Glomerular visceral epithelial cell (primary cell): ENCODE data around the gene RETREG1.
"Not testable (repeated sequence)": the region's sequence is repeated elsewhere in the genome, so short reads cannot be mapped to it uniquely, and the experiment has no call there.

Source experiments
- DNase-seq: peaks from one replicate; pipeline ENCODE4 v3.0.0-alpha.2; 2016; ENCODE audit errors: extremely low spot score

Gene RETREG1

DNA sequence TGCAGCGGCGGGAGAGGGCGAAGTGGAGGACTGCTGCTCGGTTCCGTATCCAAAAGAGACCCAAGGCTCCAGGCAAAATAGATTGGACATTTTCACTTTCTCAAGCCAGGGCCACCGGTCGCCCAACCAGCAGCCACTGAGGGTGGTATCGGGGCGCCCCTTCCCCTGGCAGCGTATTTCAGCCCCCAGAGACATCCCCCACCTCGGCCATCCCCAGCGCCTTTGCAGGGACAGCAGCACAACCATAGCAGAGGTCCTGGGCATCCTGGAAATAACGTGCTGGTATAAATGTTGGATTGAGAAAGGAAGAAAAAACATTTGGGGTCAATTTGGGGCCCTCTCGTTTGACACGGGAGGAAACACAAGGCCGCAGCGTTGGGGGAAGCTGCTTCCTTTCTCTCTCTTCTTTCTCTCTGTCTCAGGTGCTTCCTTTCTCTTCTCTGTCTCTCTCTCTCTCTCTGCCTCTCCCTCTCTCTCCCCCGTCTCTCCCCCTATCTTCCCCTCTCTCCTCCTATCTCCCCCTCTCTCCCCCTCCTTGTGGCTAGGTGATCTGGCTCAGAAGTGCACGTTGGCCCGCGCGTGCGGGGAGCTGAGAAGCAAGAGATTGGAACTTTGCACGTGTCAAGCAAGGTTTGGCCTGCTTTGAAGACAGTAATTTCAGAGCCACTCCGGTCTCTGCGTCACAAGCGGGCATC lies 624 bp upstream of the RETREG1 start:
- DNase-seq: no peak

DNA sequence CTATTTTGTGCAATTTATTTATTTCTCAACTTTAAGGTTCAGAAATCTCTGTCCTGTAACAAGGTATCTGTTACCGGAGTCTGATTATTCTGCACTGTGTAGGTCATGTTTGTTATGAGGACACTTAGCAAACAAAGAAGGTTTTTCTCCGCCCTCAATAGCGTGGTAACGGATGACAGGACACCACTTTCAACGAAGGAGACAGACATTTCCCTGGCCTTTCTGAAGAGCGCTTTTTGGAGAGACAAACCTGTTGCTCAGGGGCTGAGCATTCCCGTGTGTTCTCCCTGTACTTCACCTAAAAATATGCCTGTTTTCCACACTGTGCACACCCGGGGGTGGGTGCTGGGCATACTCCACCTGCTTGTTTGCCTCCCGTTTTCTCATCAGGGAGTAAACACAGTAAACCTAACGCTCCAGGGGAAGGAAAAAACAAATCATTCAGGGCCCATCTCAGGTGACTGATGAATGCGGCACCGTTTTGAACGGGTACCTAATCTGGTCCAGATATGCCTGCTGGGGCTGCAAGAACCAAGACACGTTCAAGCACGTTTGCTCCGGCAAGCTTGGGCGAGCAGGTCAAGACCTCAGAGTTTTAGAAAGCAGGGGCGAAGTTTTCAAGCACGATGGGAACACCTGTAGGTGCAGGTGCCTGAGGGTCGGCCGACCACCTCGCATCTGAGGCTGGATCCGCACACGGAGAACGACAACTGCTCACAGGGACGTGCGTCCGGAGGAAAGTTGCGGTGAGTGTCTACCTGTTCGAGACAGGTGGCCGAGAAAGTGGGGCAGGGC lies 859 bp downstream of the RETREG1 start:
- DNase-seq: no peak

DNA sequence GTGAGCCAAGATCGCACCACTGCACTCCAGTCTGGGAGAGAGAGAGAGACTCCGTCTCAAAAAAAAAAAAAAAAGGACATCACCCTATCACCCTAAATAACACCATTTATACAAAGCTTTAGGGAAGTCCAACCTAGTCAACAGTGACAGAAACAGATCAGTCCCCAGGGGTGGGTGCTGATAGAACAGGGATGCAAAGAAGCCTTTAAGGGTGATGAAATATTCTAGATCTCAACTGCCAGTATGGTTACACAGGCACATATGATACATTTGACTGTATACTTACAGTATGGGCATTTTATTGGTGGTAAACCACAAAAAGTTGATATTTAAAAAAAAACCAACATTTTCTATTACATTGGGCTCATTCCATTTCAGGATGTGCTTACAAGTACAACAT lies 4.8 kb downstream of the RETREG1 start:
- no peak for DNase-seq

DNA sequence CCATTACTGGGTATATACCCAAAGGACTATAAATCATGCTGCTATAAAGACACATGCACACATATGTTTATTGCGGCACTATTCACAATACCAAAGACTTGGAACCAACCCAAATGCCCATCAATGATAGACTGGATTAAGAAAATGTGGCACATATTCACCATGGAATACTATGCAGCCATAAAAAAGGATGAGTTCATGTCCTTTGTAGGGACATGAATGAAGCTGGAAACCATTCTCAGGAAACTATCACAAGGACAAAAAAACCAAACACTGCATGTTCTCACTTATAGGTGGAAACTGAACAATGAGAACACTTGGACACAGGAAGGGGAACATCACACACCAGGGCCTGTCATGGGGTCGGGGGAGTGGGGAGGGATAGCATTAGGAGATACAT lies 5.9 kb downstream of the RETREG1 start:
- DNase-seq: not testable (repeated sequence)

DNA sequence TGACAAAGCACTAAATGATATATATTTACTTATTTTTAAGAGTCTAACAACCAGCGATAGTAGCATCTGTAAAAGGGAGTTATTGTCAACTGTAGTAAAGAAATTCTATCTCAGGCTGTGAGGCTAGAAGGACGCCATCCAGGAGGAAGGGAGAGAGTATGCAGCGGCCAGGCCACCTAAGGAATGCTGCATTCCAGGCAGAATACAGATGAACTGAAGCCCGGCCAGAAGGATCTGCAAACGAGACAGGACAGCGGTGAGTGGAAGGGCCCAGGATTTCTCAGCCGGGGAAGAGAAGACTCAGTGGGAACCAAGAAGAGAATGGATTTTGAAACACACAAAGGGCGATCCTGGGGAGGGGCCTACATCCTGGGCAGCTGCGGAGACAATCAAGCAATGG lies 7.4 kb downstream of the RETREG1 start:
- no peak for DNase-seq

DNA sequence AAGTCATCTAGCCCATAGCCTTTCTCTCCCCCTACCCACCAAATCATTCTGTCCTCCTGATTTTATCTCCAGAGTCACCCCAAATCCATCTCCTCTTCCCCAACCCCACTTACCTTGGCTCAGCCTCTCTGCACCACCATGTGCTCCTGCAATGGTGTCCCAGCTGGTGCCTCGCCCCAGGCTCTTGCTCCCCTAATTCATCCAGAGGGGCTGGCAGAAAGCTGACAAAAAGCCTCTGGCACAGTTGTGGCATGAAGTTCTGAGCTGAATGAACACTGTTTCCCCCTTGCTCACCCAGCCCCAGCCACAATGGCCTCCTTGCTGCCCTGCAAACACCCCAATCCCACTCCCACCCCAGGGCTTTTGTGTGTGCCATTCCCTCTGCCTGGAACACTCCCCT lies 10.2 kb downstream of the RETREG1 start:
- no peak for DNase-seq

DNA sequence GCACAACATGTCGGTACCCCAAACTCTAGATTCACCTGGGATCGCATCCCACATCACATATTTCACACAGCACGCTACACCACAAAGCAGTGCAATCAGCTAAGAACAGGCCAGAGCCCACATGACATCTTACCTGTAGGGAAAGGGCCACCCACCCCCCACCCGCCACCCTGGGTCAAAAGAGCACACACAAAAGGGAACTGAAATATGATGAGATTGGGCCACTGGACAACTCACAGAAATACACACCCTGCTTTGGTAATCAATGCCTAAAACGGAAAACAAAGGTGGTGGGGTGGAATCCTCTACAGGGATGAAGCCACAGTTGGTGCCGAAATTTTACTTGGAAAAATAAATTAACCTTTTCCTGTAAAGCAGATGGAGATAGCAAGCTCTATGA lies 13.1 kb downstream of the RETREG1 start:
- no peak for DNase-seq

DNA sequence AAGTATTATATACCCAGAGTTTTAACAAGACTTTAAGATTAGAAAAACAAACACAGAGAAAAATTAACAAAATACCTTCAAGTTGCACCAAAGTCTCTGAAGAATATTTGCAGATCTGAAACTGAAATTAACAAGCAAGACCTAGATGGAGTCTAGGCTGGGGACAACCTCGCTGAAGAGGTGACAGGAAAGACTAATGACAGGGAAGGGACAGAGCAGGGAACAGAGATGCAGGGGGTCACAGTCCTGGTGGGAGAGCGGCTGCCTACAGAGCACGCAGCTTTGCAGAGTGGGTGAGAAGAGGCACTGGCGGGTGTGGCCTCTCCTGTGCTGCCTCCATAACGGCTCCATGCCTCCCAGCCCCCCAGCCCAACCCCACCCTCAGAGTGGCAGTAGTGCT lies 13.5 kb downstream of the RETREG1 start:
- no peak for DNase-seq

DNA sequence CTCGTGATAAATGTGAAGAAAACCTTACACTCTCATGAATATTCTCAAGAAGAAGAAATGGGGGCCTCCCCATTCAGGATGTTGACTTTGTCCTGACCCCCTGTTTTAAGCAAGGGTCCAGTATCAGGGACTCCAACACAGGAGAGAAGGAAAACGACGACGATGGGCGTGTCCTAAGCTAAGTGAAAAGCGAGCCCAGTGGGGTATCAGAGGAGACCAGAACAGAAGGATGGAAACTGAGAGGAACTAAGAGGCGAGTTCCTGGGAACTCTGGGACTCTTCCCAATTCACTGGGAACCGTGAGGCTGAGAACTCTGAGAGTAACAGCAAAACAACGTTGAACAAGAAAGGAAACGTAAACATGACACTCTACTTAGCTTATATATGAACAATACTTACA lies 14.6 kb downstream of the RETREG1 start:
- DNase-seq: no peak

DNA sequence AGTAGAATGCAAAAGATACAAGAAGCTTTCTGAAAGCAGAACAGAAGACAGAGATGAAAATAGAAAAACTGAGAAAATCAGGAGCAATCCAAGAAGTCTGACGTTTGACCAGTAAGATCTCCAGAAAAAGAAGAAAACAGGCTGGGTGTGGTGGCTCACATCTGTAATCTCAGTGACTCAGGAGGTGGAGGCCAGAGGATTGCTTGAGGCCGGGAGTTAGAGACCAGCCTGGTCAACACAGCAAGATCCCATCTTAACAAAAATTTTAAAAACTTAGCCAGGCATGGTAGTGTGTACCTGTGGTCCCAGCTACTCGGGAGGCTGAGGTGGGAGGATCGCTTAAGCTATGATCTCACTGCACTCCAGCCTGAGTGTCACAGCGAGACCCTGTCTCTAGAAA lies 15.9 kb downstream of the RETREG1 start:
- DNase-seq: no peak

DNA sequence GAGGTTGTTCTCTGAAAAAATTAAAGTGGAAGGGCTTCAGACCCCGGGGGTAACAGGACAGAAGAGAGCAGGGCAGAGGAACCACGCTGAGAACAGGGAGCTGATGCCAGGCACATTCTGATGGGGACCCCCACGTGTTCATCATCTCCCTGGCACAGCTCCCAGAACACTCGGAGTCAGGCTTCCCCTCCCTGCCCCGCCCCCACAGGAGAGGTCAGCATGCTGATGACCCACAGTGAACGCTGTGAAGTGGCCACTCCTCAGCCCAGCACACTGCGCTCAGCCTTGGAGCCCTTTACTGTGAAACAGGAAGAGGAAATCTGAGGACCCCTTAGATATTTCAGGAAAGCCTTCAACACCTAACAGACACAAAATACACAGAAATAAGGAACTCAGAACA lies 16.4 kb downstream of the RETREG1 start:
- DNase-seq: peak; percentile 21

DNA sequence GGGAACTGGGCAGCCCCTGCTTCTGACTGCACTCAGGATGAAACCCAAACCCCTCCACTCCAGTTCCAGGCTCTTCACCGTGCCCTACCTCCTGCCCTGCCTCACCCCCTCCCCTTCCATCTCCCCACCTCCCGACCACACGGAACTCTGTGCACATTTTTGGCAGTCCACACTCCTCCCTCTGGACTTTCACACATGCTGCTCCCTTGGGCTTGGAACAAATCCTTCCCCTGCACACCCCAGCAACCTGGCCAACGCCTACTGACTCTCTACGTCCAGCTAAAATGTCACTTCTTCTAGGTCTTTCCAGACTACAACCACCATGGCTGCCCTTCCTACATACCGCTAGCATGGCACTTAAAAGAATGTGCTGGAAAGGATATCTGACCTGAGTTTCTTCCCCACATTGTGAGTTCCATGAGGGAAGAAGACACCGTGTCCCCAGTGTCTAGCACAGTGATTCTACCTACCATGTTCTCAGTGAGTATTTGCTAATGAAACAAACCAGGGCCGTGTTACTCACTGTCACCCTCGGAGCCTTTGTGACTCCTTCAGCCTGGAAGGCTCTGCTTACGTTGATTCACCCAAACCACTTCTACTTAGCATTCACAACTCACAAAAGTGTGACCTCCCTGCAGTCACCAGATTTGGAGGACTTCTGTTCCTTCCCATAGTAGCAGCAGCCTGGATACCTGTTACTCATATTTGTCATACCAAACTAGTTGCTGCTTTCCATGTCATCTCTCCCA lies 18.7 kb downstream of the RETREG1 start:
- no peak for DNase-seq

DNA sequence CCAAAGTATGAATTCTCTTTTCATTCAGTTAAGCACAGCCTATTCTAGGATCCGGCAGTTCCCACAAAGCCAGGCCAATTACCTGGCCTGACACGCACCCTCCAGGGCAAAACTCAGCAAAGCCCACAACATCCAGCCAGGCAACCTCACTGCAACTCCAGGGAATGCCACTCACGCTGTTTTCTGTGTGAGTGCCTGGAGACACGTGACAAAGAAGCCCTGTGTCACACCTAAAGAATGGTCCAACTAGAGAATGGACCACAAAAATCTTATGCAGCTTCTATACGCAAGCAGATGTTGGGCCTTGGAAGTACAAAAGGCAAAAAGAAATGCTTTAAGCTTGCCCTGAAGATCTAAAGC lies 20.2 kb downstream of the RETREG1 start:
- no peak for DNase-seq

DNA sequence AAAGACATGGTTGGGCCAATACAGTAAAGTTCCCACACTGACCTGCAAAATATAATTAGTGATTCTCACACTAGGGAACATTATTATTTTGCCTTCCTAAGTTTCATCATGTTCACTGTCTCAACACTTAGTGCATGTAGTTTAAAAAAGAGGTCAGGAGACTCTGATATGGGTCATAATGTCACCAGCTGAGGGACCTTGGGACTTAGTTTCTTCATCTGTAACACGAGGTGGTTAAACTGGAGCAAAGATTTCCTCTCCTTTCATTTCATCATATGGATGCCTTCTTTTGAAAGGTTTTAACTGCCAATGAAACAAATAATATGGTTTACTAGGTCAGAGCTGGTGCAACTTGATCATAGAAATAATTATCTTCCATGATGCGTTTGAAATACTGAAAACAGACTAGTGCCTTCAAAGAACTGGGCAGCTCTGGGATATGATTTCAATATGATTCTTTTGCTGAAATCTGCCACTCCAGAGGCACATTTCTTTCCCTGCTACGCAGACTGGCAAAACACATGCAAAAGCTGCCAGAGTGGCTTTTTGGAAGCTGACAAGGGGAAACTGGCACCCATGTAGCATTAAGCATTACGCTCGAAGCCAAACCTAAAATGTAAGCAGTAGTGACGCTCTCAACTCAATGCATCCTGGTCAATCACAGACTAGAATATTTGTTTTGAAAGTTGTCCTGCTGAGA lies 20.8 kb downstream of the RETREG1 start:
- no peak for DNase-seq

DNA sequence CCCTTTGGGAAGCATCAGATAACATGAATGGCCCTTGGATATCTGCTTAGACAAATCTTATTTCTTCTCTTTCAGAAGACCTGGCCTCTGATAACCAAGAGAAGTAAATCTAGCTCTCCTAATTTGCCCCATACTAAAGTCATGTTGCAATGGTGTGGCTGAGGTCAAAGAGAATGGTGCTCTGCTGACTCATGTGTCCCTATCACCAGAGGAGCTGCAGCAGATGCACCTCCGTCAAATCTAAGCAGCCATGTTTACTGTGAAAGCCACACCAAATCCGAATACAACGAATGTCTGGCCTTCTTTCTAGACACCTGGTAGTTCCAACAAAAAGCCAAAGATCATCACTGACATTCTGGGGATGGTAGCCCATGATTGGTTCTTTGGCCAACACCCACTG lies 23.2 kb downstream of the RETREG1 start:
- DNase-seq: no peak

DNA sequence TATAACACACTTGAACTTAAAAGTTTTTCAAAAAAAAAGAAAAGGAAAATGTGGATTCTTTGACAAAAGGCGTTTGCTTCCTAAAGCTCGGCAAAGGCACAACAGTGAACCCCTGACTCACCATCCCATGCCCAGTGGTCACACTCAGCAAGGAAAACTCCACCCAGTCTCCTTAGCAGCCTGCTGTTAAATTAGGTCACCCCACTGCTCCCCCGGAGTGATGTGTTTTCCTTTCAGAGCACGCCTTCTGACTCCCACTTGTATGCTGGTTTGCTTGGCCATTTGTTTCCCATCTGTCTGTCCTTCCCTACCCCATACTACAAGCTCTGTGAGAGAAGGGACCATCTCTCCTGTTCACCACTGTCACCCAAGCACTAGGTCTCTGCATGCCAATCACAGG lies 23.8 kb downstream of the RETREG1 start:
- DNase-seq: peak; percentile 35

DNA sequence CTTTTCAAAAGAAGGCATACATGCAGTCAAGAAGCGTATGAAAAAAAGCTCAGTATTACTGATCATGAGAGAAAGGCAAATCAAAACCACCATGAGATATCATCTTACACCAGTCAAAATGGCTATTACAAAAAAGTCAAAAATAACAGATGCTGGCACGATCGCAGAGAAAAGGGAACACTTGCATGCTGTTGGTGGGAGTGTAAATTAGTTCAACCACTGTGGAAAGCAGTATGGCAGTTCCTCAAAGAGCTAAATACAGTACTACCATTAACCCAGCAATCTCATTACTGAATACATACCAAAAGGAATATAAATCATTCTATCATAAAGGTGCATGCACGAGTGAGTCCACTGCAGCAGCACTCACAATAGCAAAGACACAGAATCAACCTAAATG lies 24.5 kb downstream of the RETREG1 start:
- DNase-seq: no peak

DNA sequence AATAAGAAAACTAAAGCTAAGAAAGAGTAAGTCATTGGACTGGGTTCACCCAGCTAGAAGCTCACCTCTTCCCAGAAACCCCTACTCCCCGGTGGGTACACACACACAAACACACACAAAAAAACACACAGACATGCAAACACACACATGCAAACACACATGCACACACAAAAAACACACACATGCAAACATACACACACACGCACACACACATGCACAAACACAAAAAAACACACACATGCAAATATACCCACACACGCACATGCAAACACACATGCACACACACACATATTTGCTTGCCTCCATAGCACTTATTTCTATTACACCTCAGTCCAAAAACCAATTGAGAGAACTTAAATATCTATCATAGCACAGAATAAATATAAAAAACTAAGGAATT lies 26.1 kb downstream of the RETREG1 start:
- no peak for DNase-seq

DNA sequence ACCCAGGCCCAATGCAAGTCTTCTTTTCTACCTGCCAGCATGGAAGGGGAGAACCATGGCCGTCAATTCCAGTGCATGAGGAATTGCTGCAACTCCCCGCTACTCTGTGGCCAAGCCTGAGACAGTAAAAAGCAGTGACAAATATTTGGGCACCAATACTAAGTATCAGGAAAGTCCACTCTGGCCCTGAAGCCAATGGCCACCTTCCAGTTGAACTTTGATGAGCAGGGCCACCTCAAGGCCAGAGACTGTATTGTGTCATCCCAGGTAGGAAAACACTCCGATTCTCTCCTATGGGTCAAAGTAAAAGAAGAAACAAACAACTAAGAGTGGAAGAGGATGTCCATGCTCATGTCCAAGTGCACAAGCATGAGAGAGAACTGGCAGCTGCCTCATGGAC lies 27.1 kb downstream of the RETREG1 start:
- no peak for DNase-seq

DNA sequence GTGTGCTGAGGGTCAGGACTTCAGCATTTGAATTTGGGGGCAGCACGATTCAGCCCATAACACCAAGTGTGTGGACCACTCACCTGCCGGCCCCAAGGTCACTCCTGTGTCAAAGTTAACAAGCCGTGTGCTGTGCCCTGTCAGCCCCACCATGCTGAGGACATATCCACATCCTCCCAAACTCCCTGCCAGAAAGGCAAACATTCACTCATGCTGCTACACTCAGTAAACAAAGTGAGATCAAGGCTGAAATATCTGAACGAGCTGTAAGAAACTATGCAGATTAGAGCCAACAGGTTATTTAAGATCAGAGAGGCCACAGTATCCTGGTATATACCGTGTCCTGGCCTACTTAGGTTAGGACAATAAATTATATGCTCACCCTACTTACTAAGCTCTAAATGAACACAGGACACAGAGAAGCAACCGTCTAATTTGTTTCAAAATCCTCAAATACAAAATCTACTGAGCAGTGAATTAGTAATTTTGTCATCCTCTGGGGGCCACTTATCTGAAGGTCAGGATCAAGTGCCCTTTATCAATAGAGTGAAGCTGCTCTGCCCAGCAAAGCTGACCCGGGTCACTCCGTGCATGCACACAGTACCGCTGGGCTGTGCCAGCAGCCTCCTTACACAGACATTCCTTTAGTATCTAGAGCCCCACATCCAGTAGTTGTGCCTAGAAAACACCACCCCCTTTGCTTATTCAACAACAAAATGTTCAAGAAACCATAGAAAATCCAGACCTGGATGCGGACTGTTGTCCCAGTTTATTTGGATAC lies 28.2 kb downstream of the RETREG1 start:
- DNase-seq: no peak

DNA sequence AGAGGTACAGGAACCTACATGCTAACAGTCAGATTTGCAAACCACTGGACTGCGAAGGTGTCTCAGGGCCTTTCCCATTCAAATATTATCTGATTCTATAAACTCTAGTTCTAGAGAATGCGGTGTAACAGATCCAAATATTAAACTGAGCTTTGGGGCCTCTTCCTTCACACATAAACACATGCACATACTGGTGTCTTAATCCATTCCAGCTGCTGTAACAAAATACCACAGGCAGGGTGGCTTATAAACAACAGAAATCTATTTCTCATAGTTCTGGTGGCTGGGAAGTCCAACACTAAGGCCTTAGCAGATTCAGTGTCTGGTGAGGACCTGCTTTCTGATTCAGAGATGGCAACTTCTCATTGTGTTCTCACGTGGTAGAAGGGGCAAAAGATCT lies 30.2 kb downstream of the RETREG1 start:
- no peak for DNase-seq
